ENCODE measurements around the gene PDE6A.

Gene PDE6A

GRCh38 chr5:149833116-149833827, 111.3 kb downstream of the PDE6A start:
- DNase-seq: no peak

- DNase-seq: no peak
Measured at GRCh38 chr5:149832636-149833035, 112.0 kb downstream of the PDE6A start.

GRCh38 chr5:149831492-149831891, 113.1 kb downstream of the PDE6A start:
- DNase-seq: no peak

GRCh38 chr5:149830579-149830978, 114.0 kb downstream of the PDE6A start:
- DNase-seq: no peak

GRCh38 chr5:149829954-149830353, 114.6 kb downstream of the PDE6A start:
- DNase-seq: no peak

GRCh38 chr5:149828161-149829011, 116.2 kb downstream of the PDE6A start:
- DNase-seq: peak; percentile 93

GRCh38 chr5:149827546-149827945, 117.0 kb downstream of the PDE6A start:
- DNase-seq: no peak

- DNase-seq: no peak
Measured at GRCh38 chr5:149827086-149827485, 117.5 kb downstream of the PDE6A start.

GRCh38 chr5:149826574-149826973, 118.0 kb downstream of the PDE6A start:
- DNase-seq: no peak

- DNase-seq: no peak
Measured at GRCh38 chr5:149824846-149825245, 119.7 kb downstream of the PDE6A start.

GRCh38 chr5:149824120-149824519, 120.5 kb downstream of the PDE6A start:
- no peak for DNase-seq

- no peak for DNase-seq
Measured at GRCh38 chr5:149823375-149823774, 121.2 kb downstream of the PDE6A start.

GRCh38 chr5:149822301-149822700, 122.3 kb downstream of the PDE6A start:
- DNase-seq: no peak

GRCh38 chr5:149820536-149821510, 123.8 kb downstream of the PDE6A start:
- no peak for DNase-seq

- no peak for DNase-seq
Measured at GRCh38 chr5:149820012-149820411, 124.6 kb downstream of the PDE6A start.

GRCh38 chr5:149818116-149818515, 126.5 kb downstream of the PDE6A start:
- no peak for DNase-seq

GRCh38 chr5:149817539-149818060, 127.0 kb downstream of the PDE6A start:
- no peak for DNase-seq

- no peak for DNase-seq
Measured at GRCh38 chr5:149816661-149817060, 127.9 kb downstream of the PDE6A start.

GRCh38 chr5:149811453-149811852, 133.1 kb downstream of the PDE6A start:
- no peak for DNase-seq

GRCh38 chr5:149810856-149811255, 133.7 kb downstream of the PDE6A start:
- DNase-seq: peak; percentile 64

- no peak for DNase-seq
Measured at GRCh38 chr5:149809931-149810691, 134.5 kb downstream of the PDE6A start.

Data from OCI-M1 (cell line).